ENCODE data around the gene FOXA3.

DNA sequence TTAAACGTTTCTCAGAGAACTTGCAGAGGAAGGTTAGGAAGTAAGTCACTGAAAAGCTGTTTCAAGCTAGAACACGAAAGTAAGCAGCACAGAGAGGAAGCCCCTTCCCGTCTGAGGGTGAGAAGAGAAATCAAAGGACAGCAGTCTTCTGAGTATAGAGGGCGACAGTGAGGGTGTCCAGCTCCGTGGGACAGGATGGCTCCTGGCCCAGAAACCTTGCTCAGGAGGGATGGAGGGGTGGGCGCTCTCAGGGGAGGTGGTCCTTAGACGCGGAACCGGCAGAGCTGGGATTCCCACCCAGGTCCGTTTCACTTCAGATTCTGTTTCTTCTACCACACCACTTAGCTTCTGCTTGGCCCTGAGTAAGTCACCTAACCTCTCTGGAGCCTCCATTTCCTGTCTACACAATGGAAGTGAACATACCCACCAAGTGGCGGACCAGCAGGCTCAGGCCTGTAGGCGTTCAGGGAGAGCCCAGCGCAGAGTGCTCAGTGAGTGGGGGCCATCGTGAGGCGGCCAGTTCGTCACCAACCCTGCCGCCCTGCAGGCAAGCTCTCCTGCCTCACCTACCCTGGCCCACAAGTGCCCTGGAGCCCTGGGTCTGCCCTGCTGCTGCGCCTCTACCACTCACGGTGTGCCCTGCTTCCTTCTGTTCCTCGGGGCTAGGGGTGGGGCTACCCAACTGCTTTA lies 43.6 kb upstream of the FOXA3 start:
- TF ChIP-seq, protein P1, sequence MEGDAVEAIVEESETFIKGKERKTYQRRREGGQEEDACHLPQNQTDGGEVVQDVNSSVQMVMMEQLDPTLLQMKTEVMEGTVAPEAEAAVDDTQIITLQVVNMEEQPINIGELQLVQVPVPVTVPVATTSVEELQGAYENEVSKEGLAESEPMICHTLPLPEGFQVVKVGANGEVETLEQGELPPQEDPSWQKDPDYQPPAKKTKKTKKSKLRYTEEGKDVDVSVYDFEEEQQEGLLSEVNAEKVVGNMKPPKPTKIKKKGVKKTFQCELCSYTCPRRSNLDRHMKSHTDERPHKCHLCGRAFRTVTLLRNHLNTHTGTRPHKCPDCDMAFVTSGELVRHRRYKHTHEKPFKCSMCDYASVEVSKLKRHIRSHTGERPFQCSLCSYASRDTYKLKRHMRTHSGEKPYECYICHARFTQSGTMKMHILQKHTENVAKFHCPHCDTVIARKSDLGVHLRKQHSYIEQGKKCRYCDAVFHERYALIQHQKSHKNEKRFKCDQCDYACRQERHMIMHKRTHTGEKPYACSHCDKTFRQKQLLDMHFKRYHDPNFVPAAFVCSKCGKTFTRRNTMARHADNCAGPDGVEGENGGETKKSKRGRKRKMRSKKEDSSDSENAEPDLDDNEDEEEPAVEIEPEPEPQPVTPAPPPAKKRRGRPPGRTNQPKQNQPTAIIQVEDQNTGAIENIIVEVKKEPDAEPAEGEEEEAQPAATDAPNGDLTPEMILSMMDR (conservative IDR thresholded peaks at IDR 0.05; ENCODE audit: low read depth, low read length): no peak
- TF ChIP-seq SMC3 (IDR thresholded peaks at IDR 0.05; ENCODE audit: low read depth, low read length): no peak
- no peak for TF ChIP-seq POLR2A (IDR thresholded peaks at IDR 0.05; ENCODE audit: low read depth, low read length)
- TF ChIP-seq BHLHE40 (IDR thresholded peaks at IDR 0.05; ENCODE audit: low read depth, low read length): no peak

Measured in IMR-90 (cell line).